ENCODE measurements around the gene GRM6. TPM values are rescaled to one million over a fixed set of nuclear protein-coding genes. Genes with fewer than 3 reads are reported as not detected.

The GRM6 gene
- not detected for polyA plus RNA-seq (2012; ENCODE audit: insufficient read length, low read depth)

DNA sequence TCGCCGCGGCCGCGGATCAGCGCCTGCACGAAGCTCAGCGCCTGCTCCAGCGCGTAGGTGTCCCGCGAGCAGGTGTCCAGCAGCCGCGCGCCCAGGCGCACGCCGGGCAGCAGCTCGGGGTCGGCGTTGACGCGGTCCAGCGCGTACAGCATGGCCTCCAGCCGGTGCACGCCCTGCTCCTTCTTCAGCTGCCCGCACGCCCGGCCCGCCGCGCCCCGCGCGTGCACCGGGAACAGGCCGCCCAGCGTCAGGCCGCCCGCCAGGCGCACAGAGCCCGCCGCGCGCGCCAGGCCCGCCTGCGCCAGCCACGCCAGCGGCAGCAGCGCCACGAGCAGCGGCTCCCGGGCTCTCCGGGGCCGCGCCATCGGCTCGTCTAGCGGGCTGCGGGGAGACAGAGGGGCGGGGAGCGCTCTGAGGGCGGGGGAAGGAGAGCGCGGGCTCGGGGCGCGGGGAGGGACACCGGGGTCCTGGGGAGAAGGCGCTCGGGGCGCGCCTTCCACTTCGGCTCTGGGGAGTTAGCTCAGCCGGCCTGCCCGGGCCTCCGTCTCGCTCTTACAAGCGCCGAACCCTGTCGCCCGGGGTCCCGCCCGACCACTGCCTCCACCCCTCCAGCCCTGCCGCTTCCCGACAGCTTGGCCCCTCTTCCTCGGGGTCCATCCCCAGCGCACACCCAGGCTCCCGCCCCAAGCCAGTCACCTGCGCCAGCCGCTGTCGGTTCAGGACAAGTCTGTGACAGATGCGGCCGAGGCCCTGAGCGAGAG lies at the start of gene GRM6:
Gene GRM6 (minus strand): TSS at position 741 of the 761 bp plus-strand sequence. CDS start 376 bp downstream, at position 365.
- TF ChIP-seq SIN3A (IDR thresholded peaks at IDR 0.05; ENCODE audit: borderline replicate concordance, insufficient read depth, low read length) (no peak), POLR2AphosphoS5 (IDR thresholded peaks at IDR 0.05; ENCODE audit: low read depth, low read length) (no peak), FOXP2 (optimal IDR thresholded peaks at IDR 0.05; ENCODE audit: borderline replicate concordance, extremely low read depth, extremely low read length, insufficient read depth) (no peak), TAF1 (IDR thresholded peaks at IDR 0.05; ENCODE audit: borderline replicate concordance, insufficient read depth, low read length) (no peak)

- TF ChIP-seq SIN3A (IDR thresholded peaks at IDR 0.05; ENCODE audit: borderline replicate concordance, insufficient read depth, low read length): no peak
- TF ChIP-seq, protein P1, sequence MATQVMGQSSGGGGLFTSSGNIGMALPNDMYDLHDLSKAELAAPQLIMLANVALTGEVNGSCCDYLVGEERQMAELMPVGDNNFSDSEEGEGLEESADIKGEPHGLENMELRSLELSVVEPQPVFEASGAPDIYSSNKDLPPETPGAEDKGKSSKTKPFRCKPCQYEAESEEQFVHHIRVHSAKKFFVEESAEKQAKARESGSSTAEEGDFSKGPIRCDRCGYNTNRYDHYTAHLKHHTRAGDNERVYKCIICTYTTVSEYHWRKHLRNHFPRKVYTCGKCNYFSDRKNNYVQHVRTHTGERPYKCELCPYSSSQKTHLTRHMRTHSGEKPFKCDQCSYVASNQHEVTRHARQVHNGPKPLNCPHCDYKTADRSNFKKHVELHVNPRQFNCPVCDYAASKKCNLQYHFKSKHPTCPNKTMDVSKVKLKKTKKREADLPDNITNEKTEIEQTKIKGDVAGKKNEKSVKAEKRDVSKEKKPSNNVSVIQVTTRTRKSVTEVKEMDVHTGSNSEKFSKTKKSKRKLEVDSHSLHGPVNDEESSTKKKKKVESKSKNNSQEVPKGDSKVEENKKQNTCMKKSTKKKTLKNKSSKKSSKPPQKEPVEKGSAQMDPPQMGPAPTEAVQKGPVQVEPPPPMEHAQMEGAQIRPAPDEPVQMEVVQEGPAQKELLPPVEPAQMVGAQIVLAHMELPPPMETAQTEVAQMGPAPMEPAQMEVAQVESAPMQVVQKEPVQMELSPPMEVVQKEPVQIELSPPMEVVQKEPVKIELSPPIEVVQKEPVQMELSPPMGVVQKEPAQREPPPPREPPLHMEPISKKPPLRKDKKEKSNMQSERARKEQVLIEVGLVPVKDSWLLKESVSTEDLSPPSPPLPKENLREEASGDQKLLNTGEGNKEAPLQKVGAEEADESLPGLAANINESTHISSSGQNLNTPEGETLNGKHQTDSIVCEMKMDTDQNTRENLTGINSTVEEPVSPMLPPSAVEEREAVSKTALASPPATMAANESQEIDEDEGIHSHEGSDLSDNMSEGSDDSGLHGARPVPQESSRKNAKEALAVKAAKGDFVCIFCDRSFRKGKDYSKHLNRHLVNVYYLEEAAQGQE (IDR thresholded peaks at IDR 0.05; ENCODE audit: insufficient read depth in 1 of 2, low read depth in 2 of 2, low read length in 2 of 2): no peak
- no peak for TF ChIP-seq FOXP2 (optimal IDR thresholded peaks at IDR 0.05; ENCODE audit: borderline replicate concordance, extremely low read depth, extremely low read length, insufficient read depth)
- TF ChIP-seq TAF1 (IDR thresholded peaks at IDR 0.05; ENCODE audit: borderline replicate concordance, insufficient read depth, low read length): no peak
- no peak for TF ChIP-seq POLR2AphosphoS5 (IDR thresholded peaks at IDR 0.05; ENCODE audit: low read depth, low read length)
Observed at GRCh38 chr5:179044765-179045164, 49.6 kb upstream of the GRM6 start.

DNA sequence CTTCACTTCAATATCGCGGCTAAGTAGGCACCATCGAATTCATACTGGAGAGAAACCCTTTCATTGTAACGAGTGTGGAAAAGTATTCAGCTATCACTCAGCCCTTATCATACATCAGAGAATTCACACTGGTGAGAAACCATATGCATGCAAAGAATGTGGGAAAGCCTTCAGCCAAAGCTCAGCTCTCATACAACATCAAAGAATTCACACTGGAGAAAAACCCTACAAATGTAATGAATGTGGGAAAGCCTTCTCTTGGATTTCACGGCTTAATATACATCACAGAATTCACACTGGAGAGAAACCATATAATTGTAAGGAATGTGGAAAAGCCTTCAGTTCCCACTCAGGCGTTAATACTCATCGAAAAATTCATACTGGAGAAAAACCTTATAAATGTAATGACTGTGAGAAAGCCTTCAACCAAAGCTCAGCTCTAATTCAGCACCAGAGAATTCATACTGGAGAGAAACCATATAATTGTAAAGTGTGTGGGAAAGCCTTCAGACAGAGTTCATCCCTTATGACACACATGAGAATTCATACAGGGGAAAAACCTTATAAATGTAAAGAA lies 38.0 kb upstream of the GRM6 start:
- no peak for TF ChIP-seq SIN3A (IDR thresholded peaks at IDR 0.05; ENCODE audit: borderline replicate concordance, insufficient read depth, low read length)
- TF ChIP-seq, protein P1 (IDR thresholded peaks at IDR 0.05; ENCODE audit: insufficient read depth in 1 of 2, low read depth in 2 of 2, low read length in 2 of 2): no peak
- TF ChIP-seq FOXP2 (optimal IDR thresholded peaks at IDR 0.05; ENCODE audit: borderline replicate concordance, extremely low read depth, extremely low read length, insufficient read depth): no peak
- TF ChIP-seq TAF1 (IDR thresholded peaks at IDR 0.05; ENCODE audit: borderline replicate concordance, insufficient read depth, low read length): no peak
- TF ChIP-seq POLR2AphosphoS5 (IDR thresholded peaks at IDR 0.05; ENCODE audit: low read depth, low read length): no peak

DNA sequence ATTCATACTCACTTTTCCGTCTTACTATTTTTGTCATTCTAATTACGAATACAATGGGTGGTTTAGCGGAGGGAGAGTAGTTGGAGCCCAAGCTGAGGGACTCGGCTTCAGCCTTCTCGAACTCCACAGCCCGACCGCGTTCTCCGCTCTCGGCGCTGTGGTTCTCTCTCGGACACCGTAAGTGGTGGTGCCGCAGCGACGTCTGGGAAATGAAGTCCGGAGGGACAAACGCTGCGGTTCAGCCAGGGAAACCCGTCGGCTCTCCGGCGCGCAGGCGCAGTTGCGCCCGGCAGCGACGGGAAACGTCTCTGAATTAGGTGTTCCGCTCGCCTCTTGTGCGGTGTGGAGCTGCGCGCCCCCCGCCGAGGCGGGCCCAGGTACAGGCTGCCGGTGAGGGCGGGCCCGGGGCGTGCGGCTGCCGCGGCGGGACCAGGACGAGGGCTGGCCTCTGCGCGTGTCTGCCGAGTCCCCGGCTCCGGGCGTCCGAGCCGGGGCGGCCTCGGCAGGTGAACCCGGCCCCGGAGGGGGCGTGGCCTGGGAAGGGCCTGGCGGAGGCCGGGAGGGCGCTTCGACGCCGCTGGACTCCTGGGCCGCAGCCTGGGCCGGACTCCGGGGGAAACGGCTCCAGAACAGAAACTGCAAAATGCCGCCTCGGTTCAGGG lies 28.5 kb upstream of the GRM6 start, which contains the start of gene ZNF879:
Gene ZNF879 (plus strand): TSS at position 277 of the 662 bp plus-strand sequence. CDS start 1,201 bp downstream, outside the sequence.
- TF ChIP-seq SIN3A (IDR thresholded peaks at IDR 0.05; ENCODE audit: borderline replicate concordance, insufficient read depth, low read length) (no peak), FOXP2 (optimal IDR thresholded peaks at IDR 0.05; ENCODE audit: borderline replicate concordance, extremely low read depth, extremely low read length, insufficient read depth) (no peak), POLR2AphosphoS5 (IDR thresholded peaks at IDR 0.05; ENCODE audit: low read depth, low read length) (no peak), TAF1 (IDR thresholded peaks at IDR 0.05; ENCODE audit: borderline replicate concordance, insufficient read depth, low read length) (no peak)
- TF ChIP-seq, protein P1 (IDR thresholded peaks at IDR 0.05; ENCODE audit: insufficient read depth in 1 of 2, low read depth in 2 of 2, low read length in 2 of 2): no peak

DNA sequence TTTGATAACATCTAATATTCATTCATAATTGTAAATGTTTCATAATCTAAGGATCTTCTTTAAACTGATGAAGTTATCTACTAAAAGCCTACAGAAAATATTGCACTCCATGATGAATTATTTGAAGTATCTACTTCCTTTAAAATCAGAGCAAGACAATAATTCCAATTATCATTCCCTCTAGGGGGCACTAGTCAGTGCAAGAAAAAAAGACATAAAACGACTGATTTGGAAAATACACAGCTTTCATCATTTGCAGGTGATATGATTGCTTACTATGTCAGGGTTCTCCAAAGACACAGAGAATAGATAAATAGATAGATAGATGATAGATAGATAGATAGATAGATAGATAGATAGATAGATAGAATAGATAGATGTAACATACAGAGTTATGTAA lies 13.5 kb upstream of the GRM6 start:
- TF ChIP-seq FOXP2 (optimal IDR thresholded peaks at IDR 0.05; ENCODE audit: borderline replicate concordance, extremely low read depth, extremely low read length, insufficient read depth): no peak
- TF ChIP-seq, protein P1 (IDR thresholded peaks at IDR 0.05; ENCODE audit: insufficient read depth in 1 of 2, low read depth in 2 of 2, low read length in 2 of 2): no peak
- no peak for TF ChIP-seq TAF1 (IDR thresholded peaks at IDR 0.05; ENCODE audit: borderline replicate concordance, insufficient read depth, low read length)
- no peak for TF ChIP-seq SIN3A (IDR thresholded peaks at IDR 0.05; ENCODE audit: borderline replicate concordance, insufficient read depth, low read length)
- TF ChIP-seq POLR2AphosphoS5 (IDR thresholded peaks at IDR 0.05; ENCODE audit: low read depth, low read length): no peak
